Liver (tissue), 3 donors: ENCODE results near the gene SGIP1.

Experiments used
- EGR1 ChIP-seq, 2 donors: IDR thresholded peaks; 2 replicates each; pipeline ENCODE4 v1.6.1; 2016 to 2018; ENCODE audit warnings: antibody characterized with exemption in 2 of 2, low read depth in 2 of 2
- FOXA1 ChIP-seq: IDR thresholded peaks from 2 replicates; pipeline ENCODE4 v1.6.1; 2016; ENCODE audit warnings: antibody characterized with exemption
- GABPA ChIP-seq, 2 donors: IDR thresholded peaks in 1 of 2; conservative IDR thresholded peaks in 1 of 2; 2 replicates each; pipeline ENCODE4 v1.6.1; 2016; ENCODE audit warnings: antibody characterized with exemption in 2 of 2, mild to moderate bottlenecking in 1 of 2, moderate library complexity in 1 of 2
- HNF4A ChIP-seq, 2 donors: conservative IDR thresholded peaks; 2 replicates each; pipeline ENCODE4 v1.6.1; 2016; ENCODE audit warnings: antibody characterized with exemption in 2 of 2, mild to moderate bottlenecking in 2 of 2
- HNF4G ChIP-seq: IDR thresholded peaks from 2 replicates; pipeline ENCODE4 v1.6.1; 2016; ENCODE audit warnings: antibody characterized with exemption
- JUND ChIP-seq, 2 donors: IDR thresholded peaks; 2 replicates each; pipeline ENCODE4 v1.6.1; 2016; ENCODE audit warnings: antibody characterized with exemption in 2 of 2
- MAX ChIP-seq: IDR thresholded peaks from 2 replicates; pipeline ENCODE4 v1.6.1; 2016; ENCODE audit warnings: antibody characterized with exemption
- NR2F2 ChIP-seq: IDR thresholded peaks from 2 replicates; pipeline ENCODE4 v1.6.1; 2016; ENCODE audit warnings: antibody characterized with exemption
- RAD21 ChIP-seq, 2 donors: IDR thresholded peaks; 2 replicates each; pipeline ENCODE4 v1.6.1; 2016; ENCODE audit warnings: antibody characterized with exemption in 2 of 2, mild to moderate bottlenecking in 2 of 2
- REST ChIP-seq: IDR thresholded peaks from 2 replicates; pipeline ENCODE4 v1.6.1; 2016; ENCODE audit warnings: antibody characterized with exemption, mild to moderate bottlenecking
- RXRA ChIP-seq, 2 donors: IDR thresholded peaks; 2 replicates each; pipeline ENCODE4 v1.6.1; 2017 to 2018; ENCODE audit warnings: antibody characterized with exemption in 2 of 2, mild to moderate bottlenecking in 1 of 2
- TAF1 ChIP-seq: conservative IDR thresholded peaks from 2 replicates; pipeline ENCODE4 v1.6.1; 2016; ENCODE audit warnings: antibody characterized with exemption, mild to moderate bottlenecking
- TF ChIP-seq, protein P1 (sequence below): fragments of 150-350 bp; IDR thresholded peaks from 2 replicates; pipeline ENCODE4 v1.5.1; 2017; ENCODE audit warnings: improper control_type of control experiment, low read depth, low read length; ENCODE audit not compliant: missing input control
- TF ChIP-seq, protein P2 (sequence below): IDR thresholded peaks from 2 replicates; pipeline ENCODE4 v1.6.1; 2016; ENCODE audit warnings: antibody characterized with exemption
- donor health status: healthy.
- donor health status: healthy.

GRCh38 chr1:66526036-66526435 lies 7.9 kb upstream of the SGIP1 start:
- TF ChIP-seq, protein P1, sequence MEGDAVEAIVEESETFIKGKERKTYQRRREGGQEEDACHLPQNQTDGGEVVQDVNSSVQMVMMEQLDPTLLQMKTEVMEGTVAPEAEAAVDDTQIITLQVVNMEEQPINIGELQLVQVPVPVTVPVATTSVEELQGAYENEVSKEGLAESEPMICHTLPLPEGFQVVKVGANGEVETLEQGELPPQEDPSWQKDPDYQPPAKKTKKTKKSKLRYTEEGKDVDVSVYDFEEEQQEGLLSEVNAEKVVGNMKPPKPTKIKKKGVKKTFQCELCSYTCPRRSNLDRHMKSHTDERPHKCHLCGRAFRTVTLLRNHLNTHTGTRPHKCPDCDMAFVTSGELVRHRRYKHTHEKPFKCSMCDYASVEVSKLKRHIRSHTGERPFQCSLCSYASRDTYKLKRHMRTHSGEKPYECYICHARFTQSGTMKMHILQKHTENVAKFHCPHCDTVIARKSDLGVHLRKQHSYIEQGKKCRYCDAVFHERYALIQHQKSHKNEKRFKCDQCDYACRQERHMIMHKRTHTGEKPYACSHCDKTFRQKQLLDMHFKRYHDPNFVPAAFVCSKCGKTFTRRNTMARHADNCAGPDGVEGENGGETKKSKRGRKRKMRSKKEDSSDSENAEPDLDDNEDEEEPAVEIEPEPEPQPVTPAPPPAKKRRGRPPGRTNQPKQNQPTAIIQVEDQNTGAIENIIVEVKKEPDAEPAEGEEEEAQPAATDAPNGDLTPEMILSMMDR: no peak
- TF ChIP-seq HNF4G (no peak), NR2F2 (no peak), GABPA (IDR thresholded peaks at IDR 0.05 in 1 of 2, conservative IDR thresholded peaks at IDR 0.05 in 1 of 2) (no peak), MAX (no peak), RAD21 (IDR thresholded peaks at IDR 0.05) (no peak), REST (no peak), EGR1 (IDR thresholded peaks at IDR 0.05; ENCODE audit: low read depth in 2 of 2) (no peak), TAF1 (no peak), RXRA (IDR thresholded peaks at IDR 0.05) (no peak), JUND (IDR thresholded peaks at IDR 0.05) (no peak), HNF4A (conservative IDR thresholded peaks at IDR 0.05) (no peak), FOXA1 (no peak)
- TF ChIP-seq, protein P2, sequence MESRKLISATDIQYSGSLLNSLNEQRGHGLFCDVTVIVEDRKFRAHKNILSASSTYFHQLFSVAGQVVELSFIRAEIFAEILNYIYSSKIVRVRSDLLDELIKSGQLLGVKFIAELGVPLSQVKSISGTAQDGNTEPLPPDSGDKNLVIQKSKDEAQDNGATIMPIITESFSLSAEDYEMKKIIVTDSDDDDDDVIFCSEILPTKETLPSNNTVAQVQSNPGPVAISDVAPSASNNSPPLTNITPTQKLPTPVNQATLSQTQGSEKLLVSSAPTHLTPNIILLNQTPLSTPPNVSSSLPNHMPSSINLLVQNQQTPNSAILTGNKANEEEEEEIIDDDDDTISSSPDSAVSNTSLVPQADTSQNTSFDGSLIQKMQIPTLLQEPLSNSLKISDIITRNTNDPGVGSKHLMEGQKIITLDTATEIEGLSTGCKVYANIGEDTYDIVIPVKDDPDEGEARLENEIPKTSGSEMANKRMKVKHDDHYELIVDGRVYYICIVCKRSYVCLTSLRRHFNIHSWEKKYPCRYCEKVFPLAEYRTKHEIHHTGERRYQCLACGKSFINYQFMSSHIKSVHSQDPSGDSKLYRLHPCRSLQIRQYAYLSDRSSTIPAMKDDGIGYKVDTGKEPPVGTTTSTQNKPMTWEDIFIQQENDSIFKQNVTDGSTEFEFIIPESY: no peak
